NCI-H2196 (cell line): ENCODE data around the gene KRTAP12-4.
"Not testable (repeated sequence)": the region's sequence is repeated elsewhere in the genome, so short reads cannot be mapped to it uniquely, and the experiment has no call there.

Experiments
- DNase-seq: peaks from one replicate; lab custom pipeline; 2025; ENCODE audit not compliant: unreplicated experiment; lab: John Stamatoyannopoulos, UW

KRTAP12-4 gene

GRCh38 chr21:44654576-44655175 is at the start of gene KRTAP12-4:
KRTAP12-4 (minus strand) TSS chr21:44654659; CDS start chr21:44654614, 45 bp downstream.
- DNase-seq, result no peak

GRCh38 chr21:44703731-44704635 is 49.5 kb upstream of the KRTAP12-4 start:
- DNase-seq, result no peak

GRCh38 chr21:44702973-44703730 is 48.7 kb upstream of the KRTAP12-4 start:
- DNase-seq, result no peak

- DNase-seq, result no peak
Measured at GRCh38 chr21:44702111-44702972, 47.9 kb upstream of the KRTAP12-4 start.

- no peak for DNase-seq
Measured at GRCh38 chr21:44701541-44701940, 47.1 kb upstream of the KRTAP12-4 start.

- DNase-seq, result no peak
Measured at GRCh38 chr21:44701023-44701400, 46.6 kb upstream of the KRTAP12-4 start.

GRCh38 chr21:44700101-44701022 is 45.9 kb upstream of the KRTAP12-4 start:
- no peak for DNase-seq

- DNase-seq, result no peak
Measured at GRCh38 chr21:44699502-44700001, 45.1 kb upstream of the KRTAP12-4 start.

GRCh38 chr21:44697811-44698734 is 43.6 kb upstream of the KRTAP12-4 start:
- DNase-seq, result no peak

- not testable (repeated sequence) for DNase-seq
Measured at GRCh38 chr21:44697172-44697810, 42.8 kb upstream of the KRTAP12-4 start, which contains the start of gene KRTAP10-12. KRTAP10-12 (plus strand) TSS chr21:44697172; CDS start chr21:44697202, 30 bp downstream.

GRCh38 chr21:44696572-44696971 is 42.1 kb upstream of the KRTAP12-4 start:
- DNase-seq, result no peak

GRCh38 chr21:44695641-44696040 is 41.2 kb upstream of the KRTAP12-4 start:
- DNase-seq, result no peak

GRCh38 chr21:44695184-44695583 is 40.7 kb upstream of the KRTAP12-4 start:
- no peak for DNase-seq

- DNase-seq, result no peak
Measured at GRCh38 chr21:44694776-44695175, 40.3 kb upstream of the KRTAP12-4 start.

- DNase-seq, result no peak
Measured at GRCh38 chr21:44692798-44693512, 38.5 kb upstream of the KRTAP12-4 start.

- no peak for DNase-seq
Measured at GRCh38 chr21:44691686-44692085, 37.2 kb upstream of the KRTAP12-4 start.

- not testable (repeated sequence) for DNase-seq
Measured at GRCh38 chr21:44689740-44690139, 35.3 kb upstream of the KRTAP12-4 start.
